Heart left ventricle (tissue), 13 donors: ENCODE results near the gene NCAM1.

Experiments used
- CTCF ChIP-seq, 12 donors: fragments of 200-600 bp; sonication (generic) in 4 of 12; IDR thresholded peaks; one replicate each; pipeline versions ENCODE4 v1.5.0 to v1.8.0; 2018 to 2022; ENCODE audit warnings: antibody characterized with exemption in 12 of 12, mild to moderate bottlenecking in 5 of 12
- POLR2A ChIP-seq, 2 donors: fragments of 450-650 bp; IDR thresholded peaks; one replicate each; pipeline ENCODE4 v1.6.1; 2017; ENCODE audit warnings: antibody characterized with exemption in 2 of 2, mild to moderate bottlenecking in 2 of 2, moderate library complexity in 2 of 2
- donor health status: ischemic (EF 13 %, LVEDD 7.1; RV severe dilation, severe dysfunction).
- donor health status: DM: no; HTN: yes; CAD: no.
- donor health status: DM: no; HTN: no; CAD: no.
- donor health status: ischemic (EF 25% LVEDD 6.9; RV normal size, moderate dysfunction).
- donor health status: ischemic (EF 25% LVEDD 5.7; RV mildly dilated, moderate dysfunction).
- donor health status: ischemic (EF 35%, LVEDD 5.7; RV mildly dilated, moderate dysfunction).
- donor health status: nonischemic (EF 11% LVEDD 7.7; RV severe dilation, severe dysfunction).
- donor health status: DM: yes; HTN: yes; CAD: no.
- donor health status: PGD.
- donor health status: ischemic (EF 29% LVEDD 5.4; RV normal size, mild dysfunction).
- donor health status: nonischemic (EF 23%, LVEDD 6.1; RV moderate dilation, normal function).

GRCh38 chr11:113147249-113147648 is 186.0 kb downstream of the NCAM1 start:
- TF ChIP-seq CTCF (IDR thresholded peaks at IDR 0.05) (no peak), POLR2A (IDR thresholded peaks at IDR 0.05) (no peak)
